Fibroblast of skin of left biceps (primary cell): Measurements from ENCODE around the gene STOX2.
"Not testable (repeated sequence)": the region's sequence is repeated elsewhere in the genome, so short reads cannot be mapped to it uniquely, and the experiment has no call there.

ENCODE experiments used
- DNase-seq, 2 experiments: peaks; one replicate each; pipeline ENCODE4 v3.0.0-alpha.2; 2013; ENCODE audit warnings: low read depth in 2 of 2

The STOX2 gene

GRCh38 chr4:183936047-183936446 is 30.9 kb downstream of the STOX2 start:
- DNase-seq: no peak

DNA sequence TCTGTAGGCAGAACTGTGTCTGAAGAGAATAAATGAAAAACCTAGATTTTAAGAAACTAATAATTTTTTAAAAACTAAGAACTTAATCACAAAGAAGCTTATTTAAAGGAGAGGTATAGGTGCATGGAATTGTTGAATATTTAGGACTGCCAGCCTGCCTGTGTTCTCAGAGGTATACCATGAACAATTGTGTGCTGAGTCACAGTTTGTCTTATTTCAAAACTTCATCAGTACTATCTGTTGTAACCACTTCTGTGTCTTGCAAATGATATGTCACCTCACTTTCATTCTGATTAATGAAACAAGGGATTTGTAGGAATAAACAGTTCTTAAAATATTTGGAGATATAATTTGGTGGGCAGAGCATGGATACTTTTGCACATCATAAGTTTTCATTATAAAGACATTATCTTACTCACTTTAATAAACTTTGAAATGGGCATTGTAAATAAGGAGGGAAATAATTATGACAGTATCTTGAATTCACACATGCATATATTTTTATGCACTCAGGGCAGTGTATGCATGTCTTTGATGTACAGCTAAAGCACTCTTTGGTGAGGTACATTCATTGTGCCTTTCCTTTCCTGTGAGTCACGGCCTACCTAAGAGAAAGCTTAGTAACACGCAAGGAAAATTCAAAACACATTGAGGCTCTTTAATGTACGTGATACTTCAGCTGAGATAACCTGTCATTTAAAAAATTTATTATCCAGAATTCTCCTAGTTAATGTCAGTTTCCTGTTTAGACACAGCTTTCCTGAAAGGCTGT is 31.7 kb downstream of the STOX2 start:
- DNase-seq: no peak

GRCh38 chr4:183940864-183941263 is 35.8 kb downstream of the STOX2 start:
- DNase-seq: no peak

- DNase-seq: no peak
Observed at GRCh38 chr4:183941964-183942363, 36.9 kb downstream of the STOX2 start.

DNA sequence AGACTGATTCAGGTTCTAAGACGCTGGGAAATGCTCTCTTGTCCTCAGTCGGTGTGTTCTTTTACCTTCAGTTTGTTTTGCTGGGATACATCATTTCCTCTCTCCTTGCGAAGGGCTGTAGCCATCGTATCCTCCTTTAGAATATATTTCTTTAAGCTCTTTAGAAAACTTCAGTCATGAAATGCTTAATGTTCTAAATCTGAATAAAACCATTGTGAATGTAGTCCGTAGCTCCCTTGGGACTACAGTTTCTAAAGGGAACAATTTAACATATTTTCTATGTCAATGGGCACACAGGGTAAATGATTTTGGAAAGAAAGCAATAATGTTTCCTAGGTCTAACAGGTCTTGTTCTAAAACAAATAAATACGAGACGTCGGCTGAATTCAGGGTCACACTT is 40.6 kb downstream of the STOX2 start:
- no peak for DNase-seq

DNA sequence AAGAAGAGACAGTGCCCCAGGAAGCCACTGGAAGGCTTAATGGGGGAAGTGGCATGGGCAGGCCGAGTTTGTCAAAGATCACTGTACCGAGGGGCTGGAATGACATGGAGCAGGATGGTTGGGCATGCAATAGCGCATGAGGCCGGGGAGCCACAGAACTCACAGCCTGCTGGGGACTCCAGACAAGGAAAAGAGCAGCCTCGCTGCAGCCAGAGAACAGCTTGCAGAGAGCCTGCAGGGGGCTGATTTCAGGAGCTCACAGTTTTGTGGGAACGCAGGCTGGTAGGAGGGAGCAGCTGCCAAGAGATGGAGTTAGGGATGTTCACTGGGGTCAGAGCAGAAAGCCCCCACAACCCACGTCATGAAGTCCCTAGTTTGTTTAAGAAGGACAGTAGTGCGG is 45.4 kb downstream of the STOX2 start:
- DNase-seq: no peak

DNA sequence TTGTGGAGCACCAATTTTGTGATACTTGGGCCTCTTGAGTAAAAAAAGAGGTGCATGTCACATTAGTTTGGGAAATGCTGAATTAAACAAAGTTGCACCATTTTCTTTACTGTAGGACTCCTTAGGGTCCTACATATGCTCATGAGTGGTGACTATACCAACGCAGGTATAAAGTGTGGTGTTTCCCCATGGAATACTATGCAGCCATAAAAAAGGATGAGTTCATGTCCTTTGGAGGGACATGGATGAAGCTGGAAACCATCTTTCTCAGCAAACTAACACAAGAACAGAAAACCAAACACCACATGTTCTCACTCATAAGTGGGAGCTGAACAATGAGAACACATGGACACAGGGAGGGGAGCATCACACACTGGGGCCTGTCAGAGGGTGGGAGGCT is 47.5 kb downstream of the STOX2 start:
- DNase-seq: not testable (repeated sequence)

GRCh38 chr4:183959319-183960045 is 54.4 kb downstream of the STOX2 start:
- DNase-seq: peak in 1 of 2 experiments; percentile 0

- DNase-seq: peak; percentile 52 to 54
Observed at GRCh38 chr4:183960046-183960420, 54.9 kb downstream of the STOX2 start.

GRCh38 chr4:183960962-183961541 is 55.9 kb downstream of the STOX2 start:
- no peak for DNase-seq

GRCh38 chr4:183961795-183962194 is 56.7 kb downstream of the STOX2 start:
- DNase-seq: no peak

- no peak for DNase-seq
Observed at GRCh38 chr4:183962419-183962818, 57.3 kb downstream of the STOX2 start.

DNA sequence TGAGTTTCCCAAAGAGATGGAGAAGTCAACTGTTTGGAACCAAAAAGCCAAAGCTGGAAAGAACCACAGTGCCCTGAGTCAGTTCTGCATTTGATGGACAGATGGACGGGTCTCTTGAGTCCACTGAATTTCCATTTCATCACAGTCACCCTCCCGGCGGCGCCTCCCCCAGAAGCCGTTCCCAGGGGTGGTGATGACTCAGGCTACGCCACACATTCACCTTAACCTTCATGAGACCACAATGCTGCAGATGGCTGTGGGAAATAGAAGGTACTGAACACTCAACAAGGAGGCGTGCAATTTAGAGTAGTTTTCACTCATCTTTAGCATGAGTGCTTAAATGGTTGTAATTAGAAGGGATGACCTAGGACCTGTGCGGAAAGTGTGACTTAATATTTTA is 61.3 kb downstream of the STOX2 start:
- no peak for DNase-seq

GRCh38 chr4:183967266-183967665 is 62.2 kb downstream of the STOX2 start:
- no peak for DNase-seq

GRCh38 chr4:183968502-183968901 is 63.4 kb downstream of the STOX2 start:
- DNase-seq: no peak

GRCh38 chr4:183968931-183969330 is 63.8 kb downstream of the STOX2 start:
- no peak for DNase-seq

DNA sequence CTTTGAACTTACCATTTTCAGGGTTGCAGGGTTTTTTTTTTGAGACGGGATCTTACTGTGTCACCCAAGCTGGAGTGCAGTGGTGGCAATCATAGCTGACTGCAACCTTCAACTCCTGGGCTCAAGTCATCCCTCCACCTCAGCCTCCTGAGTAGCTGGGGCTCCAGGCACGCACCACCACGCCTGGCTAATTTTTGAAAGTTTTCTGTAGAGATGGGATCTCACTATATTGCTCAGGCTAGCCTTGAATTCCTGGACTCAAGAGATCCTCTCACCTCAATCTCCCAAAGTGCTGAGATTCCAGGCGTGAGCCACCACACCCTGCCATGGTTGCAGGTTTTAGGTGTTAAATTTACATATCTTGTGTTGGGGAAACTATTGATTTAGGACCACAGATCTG is 64.5 kb downstream of the STOX2 start:
- no peak for DNase-seq

DNA sequence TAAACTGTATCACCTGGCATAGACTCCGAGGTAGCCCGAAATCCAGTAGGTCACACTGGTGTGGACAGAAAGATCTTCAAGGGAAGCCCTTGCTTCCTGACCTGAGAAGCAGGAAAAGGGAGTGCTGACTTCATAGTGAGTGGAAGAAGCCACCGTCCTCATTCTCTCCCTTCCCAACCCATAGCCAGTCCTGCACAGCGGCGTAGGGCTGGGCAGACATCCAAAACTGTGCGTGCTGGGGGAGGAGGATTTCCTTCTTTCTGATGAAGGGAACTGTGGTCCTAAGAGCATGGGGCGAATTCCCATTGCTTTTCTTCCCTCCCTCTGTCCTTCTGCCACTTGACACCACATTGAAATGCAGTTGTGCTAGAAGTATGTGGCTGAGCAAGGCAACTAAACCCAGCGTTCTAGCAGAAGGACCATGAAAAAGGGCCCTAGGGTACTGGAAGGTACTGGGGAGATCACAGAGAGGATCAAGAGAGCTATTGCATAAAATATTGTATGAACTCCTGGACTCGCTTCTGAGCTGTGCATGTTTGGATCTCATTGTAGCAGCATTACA is 66.9 kb downstream of the STOX2 start:
- DNase-seq: no peak

DNA sequence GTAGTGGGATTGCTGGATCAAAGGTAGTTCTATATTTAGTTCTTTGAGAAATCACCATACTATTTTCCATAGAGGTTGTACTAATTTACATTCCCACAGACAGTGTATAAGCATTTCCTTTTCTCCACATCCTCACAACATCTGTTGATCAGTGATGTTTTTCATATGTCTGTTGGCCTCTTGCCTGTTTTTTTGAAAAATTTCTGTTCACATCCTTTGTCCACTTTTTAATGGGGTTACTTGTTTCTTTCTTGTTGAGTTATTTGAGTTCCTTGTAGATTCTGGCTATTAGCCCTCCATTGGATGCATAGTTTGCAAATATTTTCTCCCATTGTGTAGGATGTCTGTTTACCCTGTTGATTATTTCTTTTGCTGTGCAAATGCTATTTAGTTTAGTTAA is 72.6 kb downstream of the STOX2 start:
- DNase-seq: no peak

DNA sequence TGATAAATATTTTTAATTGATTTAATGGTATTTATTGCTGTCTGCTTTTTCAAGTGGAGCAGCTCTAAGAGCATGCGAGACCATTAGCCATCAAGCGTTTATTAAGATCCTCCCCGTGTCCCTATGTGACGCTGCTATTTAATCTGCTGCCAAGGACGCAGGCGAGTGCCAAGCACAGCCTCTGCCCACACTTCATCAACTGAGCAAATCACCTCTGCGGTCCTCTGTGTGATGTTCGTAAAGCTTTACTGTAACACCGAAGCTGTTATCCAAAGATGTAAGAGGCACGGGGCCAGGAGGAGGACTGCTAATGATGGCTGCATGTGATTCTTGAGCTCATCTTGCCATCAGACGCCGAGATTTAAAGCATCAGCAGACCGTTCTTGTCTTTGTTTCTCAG is 79.5 kb downstream of the STOX2 start:
- no peak for DNase-seq

- DNase-seq: no peak
Observed at GRCh38 chr4:183985786-183986185, 80.7 kb downstream of the STOX2 start.

DNA sequence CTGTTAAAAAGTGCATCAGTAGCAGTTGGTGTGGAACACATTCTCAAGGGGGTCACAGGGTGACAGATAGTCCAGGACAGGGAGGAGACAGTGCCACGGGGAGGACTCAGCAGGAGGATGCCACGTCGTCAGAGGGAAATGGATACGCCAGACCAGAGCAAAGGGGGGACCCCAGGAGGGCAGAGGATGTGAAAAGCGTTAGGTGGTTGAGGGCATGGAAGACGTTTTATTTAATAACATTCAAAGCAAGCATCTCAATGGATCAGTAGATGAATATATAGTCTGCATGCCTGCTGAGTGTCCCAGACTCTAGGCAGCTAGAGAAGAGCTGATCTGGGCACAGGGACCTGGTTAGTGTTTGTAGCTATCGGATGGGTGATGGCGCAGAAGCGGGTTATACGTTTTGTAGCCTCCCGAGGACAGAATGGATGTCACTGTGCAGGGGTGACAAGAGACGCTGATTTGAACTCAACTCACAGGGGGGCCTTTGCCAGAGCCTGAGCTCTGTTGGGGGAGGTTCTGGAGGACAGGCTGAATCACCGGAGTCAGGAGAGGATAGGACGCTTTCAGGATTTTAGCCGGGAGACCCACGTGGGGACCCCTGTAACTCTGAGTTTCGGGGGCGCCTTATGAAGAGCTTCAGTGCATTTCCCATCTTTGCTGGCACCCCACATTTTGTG is 81.3 kb downstream of the STOX2 start:
- DNase-seq: no peak
